Measurements from ENCODE around the gene CSF1R. TPM values are rescaled to one million over a fixed set of nuclear protein-coding genes. Genes with fewer than 3 reads are reported as not detected.

Gene CSF1R
- total RNA-seq (ENCODE audit: low replicate concordance) = under 0.01 and 0.16 TPM in 2 replicates

- no peak for TF ChIP-seq CTCF (IDR thresholded peaks at IDR 0.05; ENCODE audit: insufficient read depth, low read length)
- no peak within 1 kb of the TSS for H3K4me3 ChIP-seq (ENCODE audit: low read depth, low read length)
- DNase-seq (ENCODE audit: low read depth) = no peak
Observed at GRCh38 chr5:150085950-150086715, at the start of gene CSF1R. CSF1R (minus strand) TSS chr5:150086554; CDS start chr5:150086427, 127 bp downstream.

- H3K4me3 ChIP-seq (ENCODE audit: low read depth, low read length) = no peak overlapping the region
- no peak for DNase-seq (ENCODE audit: low read depth)
- no peak for TF ChIP-seq CTCF (IDR thresholded peaks at IDR 0.05; ENCODE audit: insufficient read depth, low read length)
Observed at GRCh38 chr5:150135557-150136304, 49.4 kb upstream of the CSF1R start.

GRCh38 chr5:150134198-150134588 lies 47.8 kb upstream of the CSF1R start:
- no peak for DNase-seq (ENCODE audit: low read depth)
- no peak overlapping the region for H3K4me3 ChIP-seq (ENCODE audit: low read depth, low read length)
- no peak for TF ChIP-seq CTCF (IDR thresholded peaks at IDR 0.05; ENCODE audit: insufficient read depth, low read length)

GRCh38 chr5:150133581-150134197 lies 47.3 kb upstream of the CSF1R start:
- TF ChIP-seq CTCF (IDR thresholded peaks at IDR 0.05; ENCODE audit: insufficient read depth, low read length) = no peak

GRCh38 chr5:150132740-150133139 lies 46.4 kb upstream of the CSF1R start:
- no peak for DNase-seq (ENCODE audit: low read depth)
- no peak overlapping the region for H3K4me3 ChIP-seq (ENCODE audit: low read depth, low read length)
- TF ChIP-seq CTCF (IDR thresholded peaks at IDR 0.05; ENCODE audit: insufficient read depth, low read length) = no peak

More at GRCh38 chr5:150133581-150134197, 47.3 kb upstream of the CSF1R start:
- DNase-seq (ENCODE audit: low read depth) = no peak
- H3K4me3 ChIP-seq (ENCODE audit: low read depth, low read length) = no peak overlapping the region

- TF ChIP-seq CTCF (IDR thresholded peaks at IDR 0.05; ENCODE audit: insufficient read depth, low read length) = no peak
- DNase-seq (ENCODE audit: low read depth) = peak; percentile 47
- no peak overlapping the region for H3K4me3 ChIP-seq (ENCODE audit: low read depth, low read length)
Observed at GRCh38 chr5:150131978-150132694, 45.8 kb upstream of the CSF1R start.
